GM12872 (cell line): ENCODE measurements around the gene RNF144A.

ENCODE experiments used
- TF ChIP-seq, protein P1 (sequence below): IDR thresholded peaks from 3 replicates; pipeline ENCODE4 v1.5.1; 2011; ENCODE audit warnings: low read depth, mild to moderate bottlenecking, low read length, moderate library complexity; ENCODE audit not compliant: insufficient read depth

RNF144A gene

DNA sequence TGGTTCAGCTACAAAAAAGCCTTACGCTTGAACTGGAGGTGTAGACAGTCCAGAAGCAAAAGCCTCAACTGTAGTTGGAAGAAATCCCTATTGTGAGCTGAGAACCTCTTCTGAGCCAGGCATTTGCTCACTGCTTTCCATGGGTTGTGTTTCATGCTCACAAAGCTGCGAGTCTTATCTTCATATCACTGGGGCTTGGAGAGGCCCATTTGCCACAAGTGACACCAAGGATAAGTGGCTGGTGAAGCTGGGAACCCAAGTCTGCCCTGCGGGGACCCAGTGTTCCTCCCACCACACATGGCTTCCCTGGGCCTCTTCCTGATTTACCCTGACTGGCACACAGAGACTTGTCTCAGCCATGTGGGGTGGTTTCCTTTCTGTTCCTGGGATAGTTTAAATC is 130.4 kb downstream of the RNF144A start:
- TF ChIP-seq, protein P1, sequence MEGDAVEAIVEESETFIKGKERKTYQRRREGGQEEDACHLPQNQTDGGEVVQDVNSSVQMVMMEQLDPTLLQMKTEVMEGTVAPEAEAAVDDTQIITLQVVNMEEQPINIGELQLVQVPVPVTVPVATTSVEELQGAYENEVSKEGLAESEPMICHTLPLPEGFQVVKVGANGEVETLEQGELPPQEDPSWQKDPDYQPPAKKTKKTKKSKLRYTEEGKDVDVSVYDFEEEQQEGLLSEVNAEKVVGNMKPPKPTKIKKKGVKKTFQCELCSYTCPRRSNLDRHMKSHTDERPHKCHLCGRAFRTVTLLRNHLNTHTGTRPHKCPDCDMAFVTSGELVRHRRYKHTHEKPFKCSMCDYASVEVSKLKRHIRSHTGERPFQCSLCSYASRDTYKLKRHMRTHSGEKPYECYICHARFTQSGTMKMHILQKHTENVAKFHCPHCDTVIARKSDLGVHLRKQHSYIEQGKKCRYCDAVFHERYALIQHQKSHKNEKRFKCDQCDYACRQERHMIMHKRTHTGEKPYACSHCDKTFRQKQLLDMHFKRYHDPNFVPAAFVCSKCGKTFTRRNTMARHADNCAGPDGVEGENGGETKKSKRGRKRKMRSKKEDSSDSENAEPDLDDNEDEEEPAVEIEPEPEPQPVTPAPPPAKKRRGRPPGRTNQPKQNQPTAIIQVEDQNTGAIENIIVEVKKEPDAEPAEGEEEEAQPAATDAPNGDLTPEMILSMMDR = no peak

DNA sequence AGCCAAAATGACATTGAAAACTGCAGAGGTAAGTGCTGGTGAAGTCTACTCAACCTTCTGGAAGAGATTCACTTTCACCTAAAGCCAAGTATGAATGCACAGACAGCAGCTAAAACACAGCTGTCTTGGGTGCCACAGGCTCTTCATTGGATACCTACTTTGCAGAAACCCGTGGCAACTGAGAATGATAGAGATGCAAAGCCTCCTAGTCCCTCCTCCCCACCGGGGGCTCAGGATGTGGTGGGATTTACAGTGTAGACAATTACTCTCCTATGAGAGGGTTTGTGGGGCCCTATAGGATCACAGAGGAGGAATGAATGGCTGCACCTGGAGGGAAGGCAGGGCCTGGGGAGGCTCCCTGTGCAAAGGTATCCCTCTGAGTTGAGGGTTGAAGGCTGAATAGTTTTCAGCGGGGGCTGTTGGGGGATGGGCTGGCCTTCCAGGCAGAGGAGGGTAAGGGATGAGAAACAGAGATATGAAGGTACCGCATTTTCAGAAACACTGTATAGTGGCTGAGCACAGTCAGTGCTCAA is 131.6 kb downstream of the RNF144A start:
- TF ChIP-seq, protein P1 = no peak

DNA sequence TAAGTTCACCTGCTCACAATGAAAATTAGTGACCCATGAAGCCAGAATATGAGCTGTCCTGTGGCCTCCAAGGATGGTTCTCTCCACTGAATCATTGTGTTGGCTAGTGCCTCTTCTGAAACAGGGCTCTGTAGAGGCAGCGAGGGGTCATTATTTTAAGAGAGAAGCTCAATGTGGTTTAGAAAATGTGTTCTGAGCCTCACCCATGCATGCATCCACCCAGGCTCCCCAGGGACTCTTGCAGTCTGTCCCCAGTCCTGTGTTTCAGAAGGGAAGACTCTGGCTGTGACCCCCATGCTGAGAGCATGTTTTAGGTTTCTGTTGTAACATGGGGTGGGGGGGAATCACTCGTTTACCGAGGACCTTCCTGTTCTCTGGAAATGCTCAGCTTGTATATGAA is 135.2 kb downstream of the RNF144A start:
- TF ChIP-seq, protein P1 = no peak

DNA sequence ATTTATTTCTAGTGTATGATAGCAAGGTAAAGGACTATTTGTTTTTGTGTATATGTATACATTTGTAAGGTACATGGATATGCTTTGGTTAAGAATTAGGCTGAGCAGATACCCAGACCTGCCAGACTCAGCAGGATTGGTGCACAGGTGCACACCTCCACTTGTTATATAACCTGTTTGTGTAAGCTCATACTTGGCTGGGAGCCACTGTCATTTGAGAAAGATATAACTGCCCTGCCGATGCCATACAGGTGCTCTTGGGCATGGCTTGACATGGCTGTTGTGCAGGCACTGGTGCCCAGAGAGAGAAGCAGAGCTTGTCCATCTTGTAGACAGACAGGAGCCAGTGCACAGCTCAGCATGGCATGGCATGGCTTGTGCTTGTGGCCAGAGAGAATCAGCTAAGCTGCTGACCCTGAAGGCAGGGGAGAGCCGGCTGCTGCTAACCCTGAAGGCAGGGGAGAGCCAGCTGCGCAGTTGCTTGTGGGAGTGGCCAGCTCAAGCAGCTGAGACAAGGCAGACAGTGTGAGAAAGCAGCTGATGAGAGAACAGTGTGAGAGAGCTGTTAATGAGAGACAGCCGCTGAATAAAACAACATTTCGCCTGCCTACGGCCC is 136.5 kb downstream of the RNF144A start:
- TF ChIP-seq, protein P1 = no peak

DNA sequence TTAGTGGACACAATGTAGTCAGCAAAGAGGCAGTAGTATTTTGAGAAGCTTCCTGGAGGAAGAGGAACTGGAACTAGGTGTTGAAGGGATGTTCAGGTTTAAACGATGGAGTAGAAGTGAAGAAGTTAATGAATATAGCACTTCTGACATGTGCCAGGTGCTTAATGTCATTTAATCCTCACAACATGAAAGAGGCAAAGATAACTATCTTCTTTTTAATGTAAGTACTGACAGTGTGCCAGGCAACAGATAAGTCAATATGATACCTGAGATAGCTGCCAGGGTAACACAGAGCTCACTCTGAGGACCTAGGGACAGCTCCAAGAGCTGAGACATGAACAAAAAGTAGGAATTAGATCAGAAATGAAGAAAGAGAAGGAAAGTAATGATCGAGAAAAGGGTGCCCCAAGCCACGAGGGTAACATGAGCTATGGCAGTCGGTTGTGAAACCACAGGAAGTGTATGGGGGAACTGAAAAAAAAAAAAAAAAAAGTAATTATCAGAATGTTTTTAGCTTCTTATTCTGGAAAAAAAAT is 140.7 kb downstream of the RNF144A start:
- TF ChIP-seq, protein P1 = no peak

DNA sequence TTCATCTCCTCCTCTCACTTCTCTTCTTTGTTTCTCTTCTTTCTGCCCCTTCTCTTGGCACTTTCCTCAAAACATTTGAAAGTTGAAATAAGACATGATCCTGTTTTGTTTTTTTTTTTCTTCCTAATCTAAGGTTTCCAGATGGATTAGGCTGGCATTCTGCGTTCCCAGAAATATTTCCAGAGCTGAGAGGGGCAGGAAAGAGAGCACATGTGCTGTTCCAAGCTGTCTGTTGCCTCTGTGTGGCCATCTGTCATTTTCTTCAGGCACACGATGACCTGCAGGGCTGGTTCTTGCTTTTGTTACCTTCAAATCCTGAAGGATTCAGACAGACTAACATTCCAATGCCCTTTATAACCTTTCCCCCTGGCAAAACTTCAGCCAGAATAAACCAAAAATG is 142.9 kb downstream of the RNF144A start:
- TF ChIP-seq, protein P1 = no peak

DNA sequence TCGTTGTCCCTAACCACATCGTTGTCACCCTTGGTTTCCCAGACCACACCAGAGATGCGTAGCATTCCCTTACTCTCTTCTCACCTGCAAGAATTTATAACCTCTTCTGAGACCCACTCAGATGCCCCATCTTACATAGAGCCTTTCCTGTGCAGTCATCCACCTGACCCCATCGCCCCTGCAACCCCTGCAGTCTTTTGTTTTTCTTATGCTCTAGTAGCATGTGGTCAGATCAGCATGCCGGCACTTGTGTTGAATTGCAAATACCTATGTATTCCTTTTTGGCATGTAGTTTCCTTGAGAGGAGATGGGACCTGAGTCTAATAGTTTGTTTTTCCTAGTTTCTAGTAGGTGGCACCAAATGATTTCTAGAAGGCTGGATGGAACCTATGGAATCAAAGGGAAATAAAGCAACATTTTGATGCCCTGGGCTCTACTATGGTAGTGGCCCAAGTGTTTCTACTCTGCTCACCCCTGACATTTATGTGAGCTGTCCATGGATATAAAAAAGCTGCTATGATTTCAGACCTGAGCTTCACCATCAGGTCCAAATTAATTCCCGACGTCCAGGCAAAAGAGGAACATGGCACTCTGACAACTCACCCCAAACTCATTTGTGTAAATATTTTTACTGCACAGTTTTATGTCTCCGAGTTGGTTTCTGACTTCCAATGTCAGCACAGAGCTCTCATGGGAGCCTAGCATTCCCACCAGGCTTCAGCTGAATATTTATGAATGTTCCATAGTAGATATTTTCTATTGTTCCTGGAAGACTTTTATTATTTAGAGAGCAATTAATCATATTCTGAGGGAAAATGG is 143.6 kb downstream of the RNF144A start:
- TF ChIP-seq, protein P1 = no peak
